Renal cortex interstitium (tissue), 11 donors: ENCODE measurements around the gene ME2. TPM values are rescaled to one million over a fixed set of nuclear protein-coding genes. Genes with fewer than 3 reads are reported as not detected.
"Not testable (repeated sequence)": the region's sequence is repeated elsewhere in the genome, so short reads cannot be mapped to it uniquely, and the experiment has no call there.

Experiments
- DNase-seq, 11 donors: peaks; one replicate each; pipeline ENCODE4 v3.0.0-alpha.2; 2013; ENCODE audit warnings: low read depth in 9 of 11, low spot score in 4 of 11; ENCODE audit errors: extremely low read depth in 1 of 11
- polyA plus RNA-seq, 3 donors: library from polyadenylated mRNA; unstranded; fragments of 120-200 nt; gene quantifications; one replicate each; pipeline ENCODE4 v1.2.1, GENCODE V29; 2013; ENCODE audit not compliant: insufficient read length in 3 of 3

Gene ME2
- polyA plus RNA-seq, 3 donors: 31.7 to 34.2 (median 32.3) TPM

DNA sequence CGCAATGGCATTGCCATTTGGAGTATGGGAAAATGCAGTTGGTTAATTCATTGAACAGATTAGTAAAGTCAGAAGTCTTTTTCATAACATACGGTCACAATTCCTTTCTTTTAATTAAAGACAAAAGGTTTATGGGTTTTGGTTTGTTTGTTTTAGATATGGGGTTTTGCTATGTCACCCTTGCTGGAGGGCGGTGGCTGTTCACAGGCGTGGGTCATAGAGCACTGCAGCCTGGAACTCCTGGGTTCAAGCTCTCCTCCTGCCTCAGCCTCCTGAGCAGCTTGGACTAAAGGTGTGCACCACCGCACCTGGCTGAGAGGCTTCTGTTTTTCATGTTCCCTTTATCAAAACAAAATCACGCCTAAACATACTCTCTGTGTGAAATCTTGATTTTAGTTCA is 70.3 kb downstream of the ME2 start:
- DNase-seq: no peak

DNA sequence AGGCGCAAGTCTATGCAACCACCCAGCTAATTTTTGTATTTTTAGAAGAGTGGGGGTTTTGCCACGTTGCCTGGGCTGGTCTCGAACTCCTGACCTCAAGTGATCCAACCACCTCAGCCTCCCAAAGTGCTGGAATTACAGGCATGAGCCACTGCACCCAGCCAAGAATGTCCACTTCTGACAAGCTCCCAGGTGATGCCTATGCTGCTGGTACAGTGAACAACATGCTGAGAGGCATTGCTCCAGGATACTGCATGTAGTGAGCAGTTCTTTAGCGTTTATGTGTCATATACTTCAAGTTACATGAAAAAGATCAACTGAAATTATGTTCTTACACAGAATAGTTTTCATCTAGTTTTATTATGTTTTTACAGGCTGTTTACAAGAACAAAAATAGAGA is 71.7 kb downstream of the ME2 start:
- no peak for DNase-seq

DNA sequence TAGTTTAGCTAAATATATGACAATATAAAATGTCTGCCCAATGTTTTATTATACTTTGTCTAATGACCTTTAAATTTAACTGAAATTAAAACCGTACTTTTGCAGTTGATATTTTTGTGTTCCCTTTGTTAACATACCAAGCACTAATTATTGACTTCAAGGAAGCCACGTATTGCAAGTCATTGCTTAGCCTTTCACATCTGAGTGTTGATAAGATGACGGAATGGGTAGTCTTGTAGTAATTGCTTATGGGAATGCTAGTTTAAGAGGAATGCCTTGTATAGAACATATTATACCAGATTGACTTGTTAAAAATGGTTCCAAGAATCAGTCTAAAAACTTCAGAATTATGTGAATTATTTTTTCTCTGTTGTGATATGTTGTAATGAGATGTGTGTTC is 74.9 kb downstream of the ME2 start:
- no peak for DNase-seq

DNA sequence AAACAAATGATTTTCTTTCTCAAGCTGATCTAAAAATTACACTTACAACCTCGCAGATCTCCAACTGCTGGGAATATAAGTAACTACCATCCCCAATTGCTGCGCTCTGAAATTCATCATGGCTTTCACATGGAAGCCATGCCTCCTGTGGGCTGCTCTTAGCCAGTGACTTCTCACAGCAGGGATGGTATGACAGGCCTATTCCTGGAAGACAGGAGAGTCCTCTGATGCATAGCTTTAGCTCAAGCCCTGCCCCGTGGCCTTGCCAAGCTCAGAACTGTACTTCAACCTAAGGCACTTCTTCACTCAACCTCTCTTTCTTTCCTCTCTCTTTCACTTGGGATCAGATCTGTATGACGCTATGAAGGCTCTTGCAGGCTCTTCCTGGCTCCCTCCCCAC is 76.3 kb downstream of the ME2 start:
- DNase-seq: no peak

DNA sequence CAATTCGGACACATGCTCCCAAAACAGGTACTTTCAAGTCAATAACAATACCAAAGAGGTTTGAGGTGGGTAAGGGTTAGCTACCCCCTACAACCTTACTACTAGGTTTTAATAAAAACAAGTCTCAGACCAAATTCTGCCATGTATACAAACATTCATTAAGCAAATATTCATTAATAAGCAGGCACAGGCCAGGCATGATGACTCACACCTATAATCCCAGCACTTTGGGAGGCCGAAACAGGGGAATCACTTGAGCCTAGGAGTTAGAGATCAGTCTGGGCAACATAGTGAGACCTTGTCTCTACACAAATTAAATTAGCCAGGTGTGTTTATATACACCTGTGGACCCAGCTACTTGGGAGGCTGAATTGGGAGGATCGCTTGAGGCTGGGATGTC is 77.2 kb downstream of the ME2 start:
- no peak for DNase-seq

DNA sequence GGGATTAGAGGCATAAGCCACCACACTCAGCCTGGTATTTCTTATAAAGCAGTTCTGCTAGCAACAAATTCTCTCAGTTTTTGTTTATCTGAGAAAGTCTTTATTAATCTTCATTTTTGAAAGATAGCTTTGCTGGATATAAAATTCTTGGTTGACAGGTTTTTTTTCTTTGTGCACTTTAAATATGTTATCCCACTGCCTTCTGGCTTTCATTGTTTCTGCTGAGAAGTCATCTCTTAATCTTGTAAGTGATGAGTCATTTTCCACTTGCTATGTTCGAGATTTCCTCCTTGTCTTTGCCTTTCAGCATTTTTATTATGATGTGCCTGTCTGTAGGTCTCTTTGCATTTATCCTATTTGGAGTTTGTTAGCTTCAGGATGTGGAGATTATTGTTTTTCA is 83.1 kb downstream of the ME2 start:
- DNase-seq: no peak

DNA sequence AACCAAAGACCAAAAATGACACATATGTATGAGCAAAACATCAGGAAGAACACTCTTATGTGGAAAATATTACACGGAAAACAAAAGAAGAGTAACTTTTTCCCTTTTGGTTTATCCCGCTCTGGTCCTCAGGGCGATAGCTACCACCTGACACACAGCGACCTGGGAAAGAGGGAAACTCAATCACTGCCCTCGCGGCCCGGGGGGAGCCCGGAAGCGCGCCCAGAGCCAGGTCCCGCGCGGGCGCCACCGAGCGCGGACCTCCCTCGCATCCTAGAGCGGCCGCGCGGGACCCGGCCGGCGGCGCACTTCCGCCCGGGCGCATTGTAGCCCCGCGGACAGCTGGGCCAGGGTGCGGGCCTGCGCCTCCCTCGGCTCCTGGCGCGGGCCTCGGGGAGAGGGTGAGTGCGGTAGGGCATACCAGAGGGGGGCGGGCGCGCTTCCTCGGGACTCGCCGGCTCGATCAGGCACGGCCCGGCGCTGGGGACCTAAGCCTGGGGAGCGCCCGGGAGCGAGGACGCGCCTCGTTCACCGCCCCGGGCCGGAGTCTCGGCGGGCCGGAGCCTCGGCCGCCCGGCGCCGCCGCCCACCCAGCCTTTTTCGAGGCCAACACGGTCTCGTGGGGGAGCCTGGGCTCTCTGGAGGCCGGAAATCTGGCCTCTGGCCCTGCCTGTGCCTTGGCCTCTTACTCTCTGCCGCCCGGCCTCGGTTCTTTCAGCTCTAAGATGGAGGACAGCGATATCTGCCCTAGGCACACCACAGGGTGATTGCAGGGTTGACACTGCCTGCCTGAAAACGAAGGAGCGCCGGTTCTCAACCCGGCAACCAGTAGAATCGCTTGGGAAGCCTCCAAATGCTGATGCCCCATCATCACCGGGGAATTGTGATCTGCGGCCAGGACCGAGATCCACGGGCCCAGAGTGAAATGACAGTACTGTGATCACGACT is 89.1 kb downstream of the ME2 start, which contains the start of gene ELAC1:
TSS of gene ELAC1 (plus strand) at position 327 of the 948 bp plus-strand sequence. CDS start 6,365 bp downstream, outside the sequence.
- peak; percentile 49 to 75 (median 68) for DNase-seq

DNA sequence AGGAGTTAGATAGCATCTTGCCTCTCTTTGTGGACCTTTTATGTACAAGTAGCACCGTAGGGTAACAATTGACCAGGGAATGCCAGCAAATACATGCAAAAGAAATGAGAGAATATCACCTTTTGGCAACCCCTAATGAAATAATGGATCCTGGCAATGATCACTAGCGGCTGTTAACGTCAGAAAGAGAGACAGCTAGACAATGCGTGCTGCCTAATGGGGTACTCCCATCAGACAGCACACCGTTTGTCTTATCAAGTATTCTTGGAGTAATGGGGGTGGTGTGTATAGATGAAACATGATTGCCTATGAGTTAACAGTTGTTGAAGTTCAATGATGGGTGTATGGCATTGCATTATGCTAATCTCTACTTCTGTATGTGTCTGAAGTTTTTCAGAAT is 90.5 kb downstream of the ME2 start:
- no peak for DNase-seq

DNA sequence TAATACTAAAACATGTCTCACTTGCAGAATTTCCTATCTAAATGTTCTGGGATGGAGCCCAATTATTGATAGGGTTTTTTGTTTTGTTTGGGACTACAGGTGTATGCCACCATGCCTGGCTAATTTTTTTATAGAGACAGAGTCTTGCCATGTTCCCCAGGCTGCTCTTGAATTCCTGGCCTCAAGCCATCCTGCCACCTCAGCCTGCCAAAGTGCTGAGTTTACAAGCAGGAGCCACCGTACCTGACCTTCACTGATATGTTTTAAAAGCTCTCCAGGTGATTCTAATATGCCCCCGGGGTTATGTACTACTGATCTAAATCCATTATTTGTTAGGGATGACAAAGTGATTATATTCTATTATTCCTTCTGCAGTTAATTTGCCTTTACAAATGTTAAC is 91.1 kb downstream of the ME2 start:
- no peak for DNase-seq

DNA sequence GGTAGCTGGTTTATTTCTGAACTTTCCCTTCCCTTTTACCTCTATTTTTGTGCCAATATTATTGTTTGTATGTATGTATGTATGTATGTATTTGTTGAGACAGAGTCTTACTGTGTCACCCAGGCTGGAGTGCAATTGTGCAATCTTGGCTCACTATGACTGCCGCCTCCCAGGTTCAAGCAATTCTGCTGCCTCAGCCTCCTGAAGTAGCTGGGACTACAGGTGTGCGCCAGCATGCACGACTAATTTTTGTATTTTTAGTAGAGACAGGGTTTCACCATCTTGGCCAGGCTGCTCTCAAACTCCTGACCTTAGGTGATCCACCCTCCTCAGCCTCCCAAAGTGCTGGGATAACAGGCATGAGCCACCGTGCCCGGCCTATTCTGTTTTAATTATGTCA is 93.5 kb downstream of the ME2 start:
- not testable (repeated sequence) for DNase-seq

DNA sequence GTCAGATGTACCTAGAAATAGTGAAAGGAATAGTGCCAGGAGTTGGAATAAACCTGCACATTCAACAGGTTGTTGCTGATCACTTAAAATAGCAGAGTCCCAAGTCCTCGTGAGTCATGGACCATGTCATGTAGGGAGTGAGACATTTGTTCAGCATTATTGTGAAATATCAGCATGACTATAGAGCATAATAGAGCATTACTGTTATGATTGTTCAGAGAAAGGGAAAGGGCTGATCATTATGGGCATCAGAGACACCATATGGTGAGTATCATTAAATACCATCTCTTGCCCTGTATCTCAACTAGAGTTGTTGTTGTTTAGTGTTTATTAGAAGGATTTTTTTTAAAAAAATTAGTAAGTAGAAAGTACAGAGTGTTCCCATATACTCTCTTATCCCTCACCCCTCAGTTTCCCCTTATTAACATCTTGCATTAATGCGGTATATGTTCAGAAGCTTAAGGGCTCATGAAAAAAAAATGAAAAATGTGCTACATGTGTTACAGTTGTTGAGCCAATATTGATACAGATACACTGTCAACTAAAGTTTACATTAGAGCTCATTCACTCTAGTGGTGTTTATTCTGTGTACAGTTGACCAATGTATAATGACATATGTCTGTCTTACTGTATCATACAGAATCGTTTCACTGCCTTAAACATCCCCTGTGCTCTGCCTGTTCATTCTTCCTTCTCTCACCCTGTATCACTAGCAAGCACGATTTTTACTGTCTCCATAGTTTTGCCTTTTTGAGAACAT is 94.6 kb downstream of the ME2 start:
- no peak for DNase-seq

DNA sequence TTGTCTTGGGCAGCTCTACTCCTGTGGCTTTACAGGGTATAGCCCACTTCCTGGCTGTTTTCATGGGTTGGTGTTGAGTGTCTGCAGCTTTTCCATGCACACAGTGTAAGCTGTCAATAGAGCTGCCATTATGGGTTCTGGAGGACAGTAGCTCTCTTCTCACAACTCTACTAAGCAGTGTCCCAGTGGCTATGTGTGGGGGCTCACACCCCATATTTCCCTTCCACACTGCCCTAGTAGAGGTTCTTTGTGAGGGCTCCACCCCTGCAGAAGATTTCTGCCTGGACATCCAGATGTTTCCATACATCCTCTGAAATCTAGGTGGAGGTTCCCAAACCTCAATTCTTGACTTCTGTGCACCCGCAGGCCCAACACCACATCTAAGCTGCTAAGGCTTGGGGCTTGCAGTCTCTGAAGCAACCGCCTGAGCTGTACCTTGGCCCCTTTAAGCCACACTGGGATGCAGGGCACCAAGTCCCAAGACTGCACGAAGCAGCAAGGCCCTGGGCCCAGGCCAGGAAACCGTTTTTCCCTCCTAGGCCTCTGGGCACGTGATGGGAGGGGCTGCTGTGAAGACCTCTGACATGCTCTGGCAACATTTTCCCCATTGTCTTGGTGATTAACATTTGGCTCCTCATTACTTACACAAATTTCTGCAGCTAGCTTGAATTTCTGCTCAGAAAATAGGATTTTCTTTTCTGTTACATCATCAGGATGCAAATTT is 98.3 kb downstream of the ME2 start:
- DNase-seq: no peak

DNA sequence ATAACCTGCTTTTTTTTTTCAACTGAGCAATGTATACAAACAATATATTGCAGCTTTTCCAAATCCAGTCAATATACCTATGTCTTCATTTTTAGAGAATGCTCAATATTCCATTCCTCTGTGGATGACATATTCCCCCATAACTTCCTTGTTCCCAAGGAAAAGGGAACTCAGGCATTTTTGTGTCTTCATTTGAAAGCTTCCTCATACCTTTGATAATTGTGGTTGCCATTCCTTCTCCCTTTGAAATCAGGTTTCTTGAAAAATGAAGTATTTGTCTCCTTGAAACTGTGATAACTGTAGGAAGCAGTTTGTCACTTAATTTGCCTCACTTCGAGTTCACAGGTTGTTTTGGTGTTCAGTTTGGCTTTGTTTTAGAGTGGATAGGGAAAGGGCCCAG is 102.5 kb downstream of the ME2 start:
- no peak for DNase-seq

DNA sequence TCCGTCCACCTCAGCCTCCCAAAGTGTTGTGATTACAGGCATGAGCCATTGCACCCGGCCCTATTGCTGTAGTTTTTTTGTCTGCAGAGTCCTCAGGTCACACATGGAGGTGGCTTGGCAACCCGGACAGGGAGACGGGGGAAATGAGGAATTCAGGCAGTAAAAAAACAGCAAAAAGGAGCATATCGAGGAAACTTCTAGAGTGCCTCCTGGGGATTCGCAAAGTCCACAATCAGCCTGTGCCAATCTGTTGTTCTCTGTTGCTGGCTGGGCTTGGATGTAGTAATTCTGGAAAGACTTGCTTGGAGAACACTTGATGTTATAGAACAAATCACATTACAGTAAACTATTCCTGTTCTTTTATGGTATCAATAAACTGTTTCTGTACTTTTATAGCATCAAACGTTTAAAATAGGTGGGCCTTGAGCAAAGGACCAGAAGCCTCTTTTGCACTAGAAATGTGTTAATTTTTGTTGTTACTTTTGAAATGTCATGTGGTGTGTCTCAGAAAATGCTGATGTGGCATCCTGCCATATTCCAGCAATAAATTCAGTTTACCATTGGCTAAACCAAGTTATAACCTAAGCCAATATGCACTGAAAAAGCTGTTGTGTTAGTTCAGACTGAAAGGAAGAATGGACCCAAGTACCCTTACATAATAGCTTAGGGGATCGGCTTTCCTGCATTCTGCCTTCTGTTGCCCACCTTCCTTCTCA is 103.3 kb downstream of the ME2 start:
- no peak for DNase-seq

DNA sequence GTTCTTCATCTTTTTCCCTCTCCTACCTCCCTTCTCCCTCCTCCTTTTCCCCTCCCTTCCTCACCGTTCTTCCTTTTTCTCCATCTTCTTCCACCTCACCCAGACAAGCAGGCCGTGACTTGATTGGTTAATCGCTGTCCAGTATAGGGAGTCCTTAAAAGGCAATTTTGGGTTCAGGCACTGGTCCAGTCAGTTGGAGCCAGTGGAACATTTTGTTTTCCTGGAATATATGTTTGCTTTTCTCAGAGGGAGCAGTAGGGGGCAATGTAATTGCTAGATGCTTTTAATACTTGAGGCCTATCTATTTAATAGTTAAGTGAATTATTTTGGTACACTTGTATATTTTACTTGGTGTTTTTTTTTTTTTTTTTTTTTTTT is 103.9 kb downstream of the ME2 start:
- no peak for DNase-seq

DNA sequence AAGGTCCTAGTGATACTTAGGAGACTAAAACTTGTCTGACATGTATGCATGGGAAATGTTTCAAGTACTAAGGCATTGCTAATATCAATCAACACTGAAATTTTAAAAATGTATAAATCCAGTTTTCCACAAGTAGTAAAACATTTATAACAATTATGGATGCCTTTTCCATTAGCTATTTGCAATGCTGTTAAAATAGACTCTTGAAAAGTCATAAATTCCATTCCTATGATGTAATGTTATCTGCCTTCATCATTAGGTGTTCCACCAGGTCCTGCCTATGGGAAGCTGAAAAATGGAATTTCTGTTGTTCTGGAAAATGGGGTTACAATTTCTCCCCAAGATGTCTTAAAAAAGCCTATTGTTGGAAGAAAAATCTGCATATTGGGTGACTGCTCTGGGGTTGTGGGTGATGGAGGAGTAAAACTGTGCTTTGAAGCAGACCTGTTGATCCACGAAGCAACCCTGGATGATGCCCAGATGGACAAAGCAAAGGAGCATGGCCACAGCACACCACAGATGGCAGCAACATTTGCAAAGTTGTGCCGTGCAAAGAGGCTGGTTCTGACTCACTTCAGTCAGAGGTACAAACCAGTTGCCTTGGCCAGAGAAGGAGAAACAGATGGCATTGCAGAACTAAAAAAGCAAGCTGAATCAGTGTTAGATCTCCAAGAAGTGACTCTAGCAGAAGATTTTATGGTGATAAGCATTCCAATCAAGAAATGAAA is 107.6 kb downstream of the ME2 start:
- no peak for DNase-seq

DNA sequence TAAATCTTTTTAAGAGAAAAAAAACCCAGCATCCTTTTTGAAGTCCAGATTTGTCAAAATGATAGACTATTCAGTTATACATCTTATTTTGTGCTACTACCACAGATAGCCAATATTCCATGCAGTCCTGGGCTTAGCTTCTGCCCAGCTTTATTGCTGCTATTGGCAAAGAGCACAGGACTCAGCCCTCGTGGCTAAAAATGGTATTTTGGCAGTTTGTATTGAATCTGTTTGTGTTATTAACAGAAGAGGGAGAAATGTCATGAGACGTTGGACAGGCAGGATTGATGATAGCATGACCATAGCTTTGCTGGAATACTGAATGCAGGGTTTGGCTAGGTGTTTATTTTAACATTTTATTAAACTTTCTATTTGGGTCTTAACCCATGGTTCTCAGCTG is 108.3 kb downstream of the ME2 start:
- no peak for DNase-seq

DNA sequence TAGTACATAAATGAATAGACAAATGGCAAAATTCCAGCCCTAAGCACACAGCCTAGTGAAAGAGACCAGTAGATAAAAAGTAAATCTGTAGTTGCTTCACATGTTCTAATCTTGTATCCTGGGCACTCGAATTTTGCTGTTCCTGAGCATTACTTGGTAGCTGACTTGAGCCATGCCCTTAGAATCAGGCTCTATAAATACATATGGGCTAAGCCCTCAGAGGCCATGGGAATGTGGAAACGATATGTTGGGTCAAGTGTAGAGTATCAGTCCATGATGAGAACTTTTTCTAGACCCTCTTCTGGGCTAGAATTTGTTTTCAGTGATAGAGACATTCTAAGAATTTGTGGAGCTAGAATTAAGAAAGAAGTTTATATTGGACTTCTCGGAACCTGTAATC is 110.8 kb downstream of the ME2 start:
- no peak for DNase-seq
